KMS-11 (cell line): ENCODE data around the gene CBFA2T2.
"Not testable (repeated sequence)": the region's sequence is repeated elsewhere in the genome, so short reads cannot be mapped to it uniquely, and the experiment has no call there.

Source experiments
- H2AFZ ChIP-seq: fragments of 200-600 bp; sonication (generic); 2 replicates; pipeline ENCODE4 v1.6.1; 2016; ENCODE audit warnings: antibody characterized with exemption, mixed run types, low read depth
- H3K27ac ChIP-seq: fragments of 200-600 bp; sonication (generic); 2 replicates; pipeline ENCODE4 v1.6.1; 2016; ENCODE audit warnings: mild to moderate bottlenecking, mixed run types
- H3K27me3 ChIP-seq: fragments of 200-600 bp; sonication (generic); 2 replicates; pipeline ENCODE4 v1.6.1; 2017; ENCODE audit warnings: mild to moderate bottlenecking, low read depth, mixed run types, moderate library complexity; ENCODE audit not compliant: insufficient read depth
- H3K36me3 ChIP-seq: fragments of 200-600 bp; sonication (generic); 2 replicates; pipeline ENCODE4 v1.6.1; 2017; ENCODE audit warnings: mild to moderate bottlenecking, mixed run types; ENCODE audit not compliant: insufficient read depth
- H3K4me1 ChIP-seq: fragments of 200-600 bp; sonication (generic); 2 replicates; pipeline ENCODE4 v1.6.1; 2016; ENCODE audit warnings: mild to moderate bottlenecking, low read depth, mixed run types; ENCODE audit not compliant: poor library complexity, severe bottlenecking
- H3K4me2 ChIP-seq: fragments of 200-600 bp; sonication (generic); 2 replicates; pipeline ENCODE4 v1.7.0; 2016; ENCODE audit warnings: mild to moderate bottlenecking, mixed run types
- H3K4me3 ChIP-seq: fragments of 200-600 bp; sonication (generic); IDR thresholded peaks from 2 replicates; pipeline ENCODE4 v1.6.1; 2017; ENCODE audit warnings: low read depth, low read length, mixed read lengths; ENCODE audit not compliant: insufficient read depth
- H3K79me2 ChIP-seq: fragments of 200-600 bp; sonication (generic); 2 replicates; pipeline ENCODE4 v1.6.1; 2016; ENCODE audit warnings: low read depth, mixed run types; ENCODE audit not compliant: insufficient read depth
- H3K9ac ChIP-seq: fragments of 200-600 bp; sonication (generic); 2 replicates; pipeline ENCODE4 v1.6.1; 2016; ENCODE audit warnings: mild to moderate bottlenecking, mixed run types
- H4K20me1 ChIP-seq: fragments of 200-600 bp; sonication (generic); 2 replicates; pipeline ENCODE4 v1.6.1; 2016; ENCODE audit warnings: mild to moderate bottlenecking, mixed run types; ENCODE audit not compliant: insufficient read depth
- CTCF ChIP-seq: fragments of 200-600 bp; sonication (generic); conservative IDR thresholded peaks from 2 replicates; pipeline ENCODE4 v1.6.1; 2017; ENCODE audit warnings: low read depth, mild to moderate bottlenecking, antibody characterized with exemption, low read length, moderate library complexity, mixed read lengths

Gene CBFA2T2

GRCh38 chr20:33569802-33570391, 80.0 kb downstream of the CBFA2T2 start:
- TF ChIP-seq CTCF, result no peak
- H3K27ac ChIP-seq, result peak overlapping the region; percentile 95
- H3K36me3 ChIP-seq, result no peaks in the 10 kb centered on the region
- no peak overlapping the region for H3K4me3 ChIP-seq
- peak overlapping the region; percentile 61 for H3K9ac ChIP-seq
- no peaks in the 10 kb centered on the region for H4K20me1 ChIP-seq
- peaks cover 30% of the 10 kb centered on the region; the same call in 1 of the 2 replicates for H3K79me2 ChIP-seq
- H3K27me3 ChIP-seq, result no peaks in the 10 kb centered on the region
- no peak overlapping the region for H2AFZ ChIP-seq
- peaks cover 79% of the 10 kb centered on the region for H3K4me1 ChIP-seq
- peak overlapping the region; percentile 97 for H3K4me2 ChIP-seq

GRCh38 chr20:33570743-33571142, 80.8 kb downstream of the CBFA2T2 start:
- peak overlapping the region; percentile 97 for H3K4me2 ChIP-seq
- H3K4me3 ChIP-seq, result no peak overlapping the region
- H3K9ac ChIP-seq, result peak overlapping the region; percentile 61
- TF ChIP-seq CTCF, result no peak
- peaks cover 72% of the 10 kb centered on the region for H3K4me1 ChIP-seq
- H2AFZ ChIP-seq, result peak overlapping the region; percentile 4; the same call in 1 of the 2 replicates
- H3K27me3 ChIP-seq, result no peaks in the 10 kb centered on the region
- H3K36me3 ChIP-seq, result no peaks in the 10 kb centered on the region
- H4K20me1 ChIP-seq, result no peaks in the 10 kb centered on the region
- H3K27ac ChIP-seq, result peak overlapping the region; percentile 95
- peaks cover 34% of the 10 kb centered on the region; the same call in 1 of the 2 replicates for H3K79me2 ChIP-seq

- H3K27me3 ChIP-seq, H3K4me3 ChIP-seq, H3K9ac ChIP-seq, H3K4me2 ChIP-seq, H4K20me1 ChIP-seq, H2AFZ ChIP-seq, H3K27ac ChIP-seq, H3K36me3 ChIP-seq: not testable (repeated sequence)
- Histone ChIP-seq H3K79me2 (peaks cover 35% of the 10 kb centered on the region), H3K4me1 (peaks cover 60% of the 10 kb centered on the region)
Measured at GRCh38 chr20:33573268-33573667, 83.4 kb downstream of the CBFA2T2 start.

- no peak overlapping the region for H3K9ac ChIP-seq
- peaks cover 29% of the 10 kb centered on the region for H3K79me2 ChIP-seq
Measured at GRCh38 chr20:33575282-33575681, 85.4 kb downstream of the CBFA2T2 start.

More at GRCh38 chr20:33575282-33575681, 85.4 kb downstream of the CBFA2T2 start:
- peaks cover 42% of the 10 kb centered on the region for H3K4me1 ChIP-seq
- H3K27ac ChIP-seq, result no peak overlapping the region
- H3K4me2 ChIP-seq, result no peak overlapping the region
- no peaks in the 10 kb centered on the region for H3K27me3 ChIP-seq
- H2AFZ ChIP-seq, result no peak overlapping the region
- H3K4me3 ChIP-seq, result no peak overlapping the region
- no peaks in the 10 kb centered on the region for H4K20me1 ChIP-seq
- no peak for TF ChIP-seq CTCF
- H3K36me3 ChIP-seq, result no peaks in the 10 kb centered on the region
